SK-N-SH treated with all-trans-retinoic acid at 6 μM for 48 hours (cell line): Measurements from ENCODE around the gene MRFAP1.
A peak's percentile ranks its signal among the peaks of the same experiment; 100 is the strongest.

Experiments used
- ATAC-seq: fragments of 200-7000 bp; cut with Tn5 transposase; 3 replicates; pipeline ENCODE4 v1.9.1; 2020; ENCODE audit warnings: mild to moderate bottlenecking, moderate library complexity
- ARNTL ChIP-seq: fragments of 450-650 bp; formaldehyde crosslinking; IDR thresholded peaks from 2 replicates; pipeline ENCODE4 v1.5.0; 2020; ENCODE audit warnings: low read depth, mild to moderate bottlenecking, moderate library complexity, borderline replicate concordance
- BACH2 ChIP-seq: fragments of 250-450 bp; sonication (Bioruptor Pico); IDR thresholded peaks from 2 replicates; pipeline ENCODE4 v1.9.0; 2021; ENCODE audit warnings: mild to moderate bottlenecking, borderline replicate concordance
- CSDC2 ChIP-seq: fragments of 250-450 bp; sonication (Bioruptor Pico); IDR thresholded peaks from 2 replicates; pipeline ENCODE4 v1.5.0; 2020; ENCODE audit warnings: mild to moderate bottlenecking, moderate library complexity
- ESRRG ChIP-seq: fragments of 250-450 bp; sonication (Bioruptor Pico); IDR thresholded peaks from 2 replicates; pipeline ENCODE4 v1.6.1; 2021; ENCODE audit warnings: mild to moderate bottlenecking
- GLIS3 ChIP-seq: fragments of 250-450 bp; sonication (Bioruptor Pico); IDR thresholded peaks from 2 replicates; pipeline ENCODE4 v1.5.0; 2020; ENCODE audit warnings: mild to moderate bottlenecking, moderate library complexity
- ISL1 ChIP-seq: fragments of 250-450 bp; sonication (Bioruptor Pico); IDR thresholded peaks from 2 replicates; pipeline ENCODE4 v2.1.2; 2022; ENCODE audit warnings: mild to moderate bottlenecking, moderate library complexity
- OSR1 ChIP-seq: fragments of 250-450 bp; sonication (Bioruptor Pico); IDR thresholded peaks from 2 replicates; pipeline ENCODE4 v1.8.0; 2022; ENCODE audit warnings: moderate library complexity, mild to moderate bottlenecking, inconsistent platforms
- PPARA ChIP-seq: fragments of 250-450 bp; sonication (Bioruptor Pico); IDR thresholded peaks from 2 replicates; pipeline ENCODE4 v1.5.0; 2020; ENCODE audit warnings: mild to moderate bottlenecking, borderline replicate concordance
- RARB ChIP-seq: fragments of 250-450 bp; sonication (Bioruptor Pico); IDR thresholded peaks from 2 replicates; pipeline ENCODE4 v1.8.0; 2021; ENCODE audit warnings: mild to moderate bottlenecking, moderate library complexity
- SNAI2 ChIP-seq: fragments of 250-450 bp; sonication (Bioruptor Pico); IDR thresholded peaks from 2 replicates; pipeline ENCODE4 v1.5.0; 2020; ENCODE audit warnings: mild to moderate bottlenecking, moderate library complexity
- TCF4 ChIP-seq: fragments of 250-450 bp; sonication (Bioruptor Pico); IDR thresholded peaks from 2 replicates; pipeline ENCODE4 v1.8.0; 2021; ENCODE audit warnings: mild to moderate bottlenecking, moderate library complexity, borderline replicate concordance
- TOX ChIP-seq: fragments of 250-450 bp; sonication (Bioruptor Pico); IDR thresholded peaks from 2 replicates; pipeline ENCODE4 v1.8.0; 2021; ENCODE audit warnings: mild to moderate bottlenecking, moderate library complexity, borderline replicate concordance
- ZC3H10 ChIP-seq: fragments of 250-450 bp; sonication (Bioruptor Pico); IDR thresholded peaks from 2 replicates; pipeline ENCODE4 v1.5.1; 2021; ENCODE audit warnings: mild to moderate bottlenecking, moderate library complexity
- ZFP3 ChIP-seq: fragments of 250-450 bp; sonication (Bioruptor Pico); IDR thresholded peaks from 2 replicates; pipeline ENCODE4 v1.5.0; 2020; ENCODE audit warnings: mild to moderate bottlenecking, moderate library complexity
- ZFP30 ChIP-seq: fragments of 450-650 bp; formaldehyde crosslinking; IDR thresholded peaks from 2 replicates; pipeline ENCODE4 v1.5.0; 2022; ENCODE audit warnings: mild to moderate bottlenecking, moderate library complexity
- ZNF565 ChIP-seq: fragments of 450-650 bp; formaldehyde crosslinking; conservative IDR thresholded peaks from 2 replicates; pipeline ENCODE4 v1.5.0; 2020; ENCODE audit warnings: low read depth, mild to moderate bottlenecking, moderate library complexity
- ZNF70 ChIP-seq: fragments of 450-650 bp; formaldehyde crosslinking; IDR thresholded peaks from 2 replicates; pipeline ENCODE4 v1.5.0; 2020; ENCODE audit warnings: mild to moderate bottlenecking, moderate library complexity
- ZNF8 ChIP-seq: fragments of 450-650 bp; formaldehyde crosslinking; IDR thresholded peaks from 2 replicates; pipeline ENCODE4 v1.5.0; 2020; ENCODE audit warnings: mild to moderate bottlenecking, moderate library complexity
- TF ChIP-seq, protein P1 (sequence below): fragments of 250-450 bp; sonication (Bioruptor Pico); IDR thresholded peaks from 2 replicates; pipeline ENCODE4 v1.8.0; 2020; ENCODE audit warnings: mild to moderate bottlenecking, moderate library complexity, borderline replicate concordance
- TF ChIP-seq, protein P2 (sequence below): fragments of 250-450 bp; sonication (Bioruptor Pico); IDR thresholded peaks from 2 replicates; pipeline ENCODE4 v1.8.0; 2021; ENCODE audit warnings: low read depth, mild to moderate bottlenecking, moderate library complexity, borderline replicate concordance
- TF ChIP-seq, protein P3 (sequence below): fragments of 250-450 bp; sonication (Bioruptor Pico); IDR thresholded peaks from 2 replicates; pipeline ENCODE4 v1.5.1; 2020; ENCODE audit warnings: low read depth, mild to moderate bottlenecking, moderate library complexity
- TF ChIP-seq, protein P4 (sequence below): fragments of 250-450 bp; sonication (Bioruptor Pico); IDR thresholded peaks from 2 replicates; pipeline ENCODE4 v1.5.0; 2020; ENCODE audit warnings: mild to moderate bottlenecking, moderate library complexity

The MRFAP1 gene

DNA sequence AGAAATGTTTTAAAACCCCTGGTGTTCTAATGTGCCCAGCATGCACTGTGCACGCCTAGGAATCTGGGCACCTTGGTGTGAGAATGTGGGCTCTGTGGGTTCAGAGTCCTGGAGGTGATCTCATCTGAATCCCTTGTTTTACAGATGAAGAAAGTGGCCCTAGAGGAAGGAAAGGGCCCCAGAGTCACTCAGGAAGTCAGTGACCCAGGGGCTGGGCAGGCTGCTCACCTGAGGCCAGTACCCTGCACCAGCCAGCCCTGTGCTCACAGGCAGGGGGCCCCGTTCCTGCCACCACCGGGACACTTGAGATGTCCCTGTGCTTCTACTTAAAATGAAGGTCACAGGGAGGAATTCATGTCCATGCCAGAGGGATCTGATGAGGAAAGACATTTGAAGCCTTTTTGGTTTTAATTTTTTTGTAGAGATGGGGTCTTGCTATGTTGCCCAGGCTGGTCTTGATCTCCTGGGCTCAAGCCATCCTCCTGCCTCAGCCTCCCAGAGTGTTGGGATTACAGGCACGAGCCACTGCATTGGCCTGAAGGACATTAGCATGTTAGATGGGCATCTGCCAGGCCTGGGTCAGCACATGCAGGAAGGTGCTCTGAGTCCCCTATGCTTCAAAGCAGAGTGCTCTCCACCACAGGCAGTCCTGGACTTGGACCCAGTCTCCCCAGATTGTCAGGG, 45.8 kb downstream of the MRFAP1 start:
- ATAC-seq: no peak
- no peak for TF ChIP-seq ISL1 (CRISPR knock-in tag)
- TF ChIP-seq, protein P1, sequence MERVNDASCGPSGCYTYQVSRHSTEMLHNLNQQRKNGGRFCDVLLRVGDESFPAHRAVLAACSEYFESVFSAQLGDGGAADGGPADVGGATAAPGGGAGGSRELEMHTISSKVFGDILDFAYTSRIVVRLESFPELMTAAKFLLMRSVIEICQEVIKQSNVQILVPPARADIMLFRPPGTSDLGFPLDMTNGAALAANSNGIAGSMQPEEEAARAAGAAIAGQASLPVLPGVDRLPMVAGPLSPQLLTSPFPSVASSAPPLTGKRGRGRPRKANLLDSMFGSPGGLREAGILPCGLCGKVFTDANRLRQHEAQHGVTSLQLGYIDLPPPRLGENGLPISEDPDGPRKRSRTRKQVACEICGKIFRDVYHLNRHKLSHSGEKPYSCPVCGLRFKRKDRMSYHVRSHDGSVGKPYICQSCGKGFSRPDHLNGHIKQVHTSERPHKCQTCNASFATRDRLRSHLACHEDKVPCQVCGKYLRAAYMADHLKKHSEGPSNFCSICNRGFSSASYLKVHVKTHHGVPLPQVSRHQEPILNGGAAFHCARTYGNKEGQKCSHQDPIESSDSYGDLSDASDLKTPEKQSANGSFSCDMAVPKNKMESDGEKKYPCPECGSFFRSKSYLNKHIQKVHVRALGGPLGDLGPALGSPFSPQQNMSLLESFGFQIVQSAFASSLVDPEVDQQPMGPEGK (CRISPR knock-in tag): no peak
- no peak for TF ChIP-seq CSDC2
- no peak for TF ChIP-seq ZNF8 (CRISPR knock-in tag)
- TF ChIP-seq ARNTL (CRISPR knock-in tag): no peak
- no peak for TF ChIP-seq TCF4 (CRISPR knock-in tag)
- TF ChIP-seq GLIS3 (CRISPR knock-in tag): no peak
- TF ChIP-seq, protein P2, sequence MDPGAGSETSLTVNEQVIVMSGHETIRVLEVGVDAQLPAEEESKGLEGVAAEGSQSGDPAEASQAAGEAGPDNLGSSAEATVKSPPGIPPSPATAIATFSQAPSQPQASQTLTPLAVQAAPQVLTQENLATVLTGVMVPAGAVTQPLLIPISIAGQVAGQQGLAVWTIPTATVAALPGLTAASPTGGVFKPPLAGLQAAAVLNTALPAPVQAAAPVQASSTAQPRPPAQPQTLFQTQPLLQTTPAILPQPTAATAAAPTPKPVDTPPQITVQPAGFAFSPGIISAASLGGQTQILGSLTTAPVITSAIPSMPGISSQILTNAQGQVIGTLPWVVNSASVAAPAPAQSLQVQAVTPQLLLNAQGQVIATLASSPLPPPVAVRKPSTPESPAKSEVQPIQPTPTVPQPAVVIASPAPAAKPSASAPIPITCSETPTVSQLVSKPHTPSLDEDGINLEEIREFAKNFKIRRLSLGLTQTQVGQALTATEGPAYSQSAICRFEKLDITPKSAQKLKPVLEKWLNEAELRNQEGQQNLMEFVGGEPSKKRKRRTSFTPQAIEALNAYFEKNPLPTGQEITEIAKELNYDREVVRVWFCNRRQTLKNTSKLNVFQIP: no peak
- TF ChIP-seq BACH2 (CRISPR knock-in tag): no peak
- no peak for TF ChIP-seq OSR1 (CRISPR knock-in tag)
- TF ChIP-seq PPARA (CRISPR knock-in tag): no peak
- no peak for TF ChIP-seq ZC3H10
- no peak for TF ChIP-seq ZFP30
- TF ChIP-seq, protein P3, sequence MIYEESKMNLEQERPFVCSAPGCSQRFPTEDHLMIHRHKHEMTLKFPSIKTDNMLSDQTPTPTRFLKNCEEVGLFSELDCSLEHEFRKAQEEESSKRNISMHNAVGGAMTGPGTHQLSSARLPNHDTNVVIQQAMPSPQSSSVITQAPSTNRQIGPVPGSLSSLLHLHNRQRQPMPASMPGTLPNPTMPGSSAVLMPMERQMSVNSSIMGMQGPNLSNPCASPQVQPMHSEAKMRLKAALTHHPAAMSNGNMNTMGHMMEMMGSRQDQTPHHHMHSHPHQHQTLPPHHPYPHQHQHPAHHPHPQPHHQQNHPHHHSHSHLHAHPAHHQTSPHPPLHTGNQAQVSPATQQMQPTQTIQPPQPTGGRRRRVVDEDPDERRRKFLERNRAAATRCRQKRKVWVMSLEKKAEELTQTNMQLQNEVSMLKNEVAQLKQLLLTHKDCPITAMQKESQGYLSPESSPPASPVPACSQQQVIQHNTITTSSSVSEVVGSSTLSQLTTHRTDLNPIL (CRISPR knock-in tag): no peak
- TF ChIP-seq ZNF565: no peak
- TF ChIP-seq, all 23 proteins: peak for 0

DNA sequence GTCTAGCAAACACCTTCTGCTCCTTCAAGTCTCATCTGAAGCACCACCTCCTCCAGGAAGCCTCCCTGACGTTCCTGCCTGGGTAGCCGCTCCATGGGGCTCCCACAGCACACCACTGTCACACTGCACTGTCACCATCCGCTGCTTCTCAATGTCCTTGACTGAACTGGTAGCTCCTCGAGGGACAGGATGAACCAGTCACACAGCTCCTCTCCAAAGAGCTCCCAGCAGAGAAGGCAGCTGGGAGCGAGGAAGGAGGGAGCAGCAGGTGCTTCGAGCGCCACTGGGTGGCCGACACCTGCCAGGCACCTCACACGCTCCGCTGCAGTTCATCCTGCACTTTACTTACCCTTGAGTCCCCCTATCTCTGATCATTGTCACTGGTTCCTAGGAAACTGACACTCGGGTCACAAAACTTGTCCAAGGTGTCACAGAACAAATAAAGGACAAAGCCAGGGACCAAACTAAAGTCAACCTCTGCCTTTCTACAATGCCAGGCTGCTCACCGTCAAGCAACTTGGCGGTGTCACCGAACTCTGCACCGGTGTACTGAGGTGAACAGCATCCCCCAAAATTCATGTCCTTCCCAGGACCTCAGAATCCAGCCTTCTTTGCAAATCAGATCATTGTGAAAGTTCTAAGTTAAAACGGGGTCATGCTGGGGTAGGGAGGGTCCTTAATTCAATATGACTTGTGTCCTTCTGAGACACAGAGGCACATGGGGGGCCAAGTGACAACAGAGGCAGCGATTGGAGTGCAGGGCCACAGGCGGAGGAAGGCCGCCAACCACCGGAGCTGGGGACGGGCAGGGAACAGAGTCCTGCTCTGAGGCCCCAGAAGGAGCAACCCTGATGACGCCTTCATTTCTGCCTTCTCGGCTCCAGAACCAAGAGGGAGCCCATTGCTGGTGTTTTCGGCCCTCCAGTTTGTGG, 47.7 kb downstream of the MRFAP1 start:
- TF ChIP-seq ZNF70: no peak
- TF ChIP-seq SNAI2 (CRISPR knock-in tag): no peak
- no peak for TF ChIP-seq BACH2 (CRISPR knock-in tag)
- no peak for TF ChIP-seq ZNF8 (CRISPR knock-in tag)
- TF ChIP-seq, protein P3 (CRISPR knock-in tag): no peak
- TF ChIP-seq, protein P2: no peak
- TF ChIP-seq, protein P4, sequence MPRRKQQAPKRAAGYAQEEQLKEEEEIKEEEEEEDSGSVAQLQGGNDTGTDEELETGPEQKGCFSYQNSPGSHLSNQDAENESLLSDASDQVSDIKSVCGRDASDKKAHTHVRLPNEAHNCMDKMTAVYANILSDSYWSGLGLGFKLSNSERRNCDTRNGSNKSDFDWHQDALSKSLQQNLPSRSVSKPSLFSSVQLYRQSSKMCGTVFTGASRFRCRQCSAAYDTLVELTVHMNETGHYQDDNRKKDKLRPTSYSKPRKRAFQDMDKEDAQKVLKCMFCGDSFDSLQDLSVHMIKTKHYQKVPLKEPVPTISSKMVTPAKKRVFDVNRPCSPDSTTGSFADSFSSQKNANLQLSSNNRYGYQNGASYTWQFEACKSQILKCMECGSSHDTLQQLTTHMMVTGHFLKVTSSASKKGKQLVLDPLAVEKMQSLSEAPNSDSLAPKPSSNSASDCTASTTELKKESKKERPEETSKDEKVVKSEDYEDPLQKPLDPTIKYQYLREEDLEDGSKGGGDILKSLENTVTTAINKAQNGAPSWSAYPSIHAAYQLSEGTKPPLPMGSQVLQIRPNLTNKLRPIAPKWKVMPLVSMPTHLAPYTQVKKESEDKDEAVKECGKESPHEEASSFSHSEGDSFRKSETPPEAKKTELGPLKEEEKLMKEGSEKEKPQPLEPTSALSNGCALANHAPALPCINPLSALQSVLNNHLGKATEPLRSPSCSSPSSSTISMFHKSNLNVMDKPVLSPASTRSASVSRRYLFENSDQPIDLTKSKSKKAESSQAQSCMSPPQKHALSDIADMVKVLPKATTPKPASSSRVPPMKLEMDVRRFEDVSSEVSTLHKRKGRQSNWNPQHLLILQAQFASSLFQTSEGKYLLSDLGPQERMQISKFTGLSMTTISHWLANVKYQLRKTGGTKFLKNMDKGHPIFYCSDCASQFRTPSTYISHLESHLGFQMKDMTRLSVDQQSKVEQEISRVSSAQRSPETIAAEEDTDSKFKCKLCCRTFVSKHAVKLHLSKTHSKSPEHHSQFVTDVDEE (CRISPR knock-in tag): no peak
- TF ChIP-seq ZFP3 (CRISPR knock-in tag): no peak
- TF ChIP-seq RARB: no peak
- no peak for TF ChIP-seq TCF4 (CRISPR knock-in tag)
- no peak for TF ChIP-seq GLIS3 (CRISPR knock-in tag)
- TF ChIP-seq ZNF565: no peak
- TF ChIP-seq OSR1 (CRISPR knock-in tag): no peak
- no peak for TF ChIP-seq PPARA (CRISPR knock-in tag)
- no peak for TF ChIP-seq TOX (CRISPR knock-in tag)
- TF ChIP-seq ESRRG (CRISPR knock-in tag): no peak
- TF ChIP-seq ZC3H10: no peak
- ATAC-seq: peak; percentile 6; the same call in 2 of the 3 replicates
